ENCODE measurements around the gene VAMP3. TPM values are rescaled to one million over a fixed set of nuclear protein-coding genes. Genes with fewer than 3 reads are reported as not detected.
A peak's percentile ranks its signal among the peaks of the same experiment; 100 is the strongest.

Gene VAMP3
- total RNA-seq, 2 experiments from 2014 or later, result 31.6 to 34.9 TPM

- no peak overlapping the region for H2AFZ ChIP-seq (ENCODE audit: low read length)
- BruUV-seq (replicated peaks), result no TSS peak
- no peaks in the 10 kb centered on the region for H3K9me2 ChIP-seq (ENCODE audit: insufficient read depth, low read length)
- H3K4me2 ChIP-seq (ENCODE audit: low read length), result no peak overlapping the region
- H3K4me1 ChIP-seq (ENCODE audit: insufficient read depth, low read length, poor library complexity, severe bottlenecking), result no peaks in the 10 kb centered on the region
- CTCF ChIA-PET (ENCODE audit: unreplicated experiment), result interaction anchor here (0.8 to 3.2 kb wide), 2 partner anchors 70 to 85 kb away, joined by 3 to 33 read pairs; no protein-coding TSS in a partner anchor
- POLR2A ChIA-PET, result interaction anchor here (0.5 to 0.9 kb wide), 3 partner anchors 14 to 118 kb away, joined by 3 read pairs; no protein-coding TSS in a partner anchor
- no peaks in the 10 kb centered on the region for H3K36me3 ChIP-seq (ENCODE audit: insufficient read depth, low read length)
- intact Hi-C loops (cut with micrococcal nuclease; ENCODE audit: unreplicated experiment), result loop anchor here (1.0 kb wide), 1 partner anchor 86 kb away; no protein-coding TSS in a partner anchor
- TF ChIP-seq, protein P1, sequence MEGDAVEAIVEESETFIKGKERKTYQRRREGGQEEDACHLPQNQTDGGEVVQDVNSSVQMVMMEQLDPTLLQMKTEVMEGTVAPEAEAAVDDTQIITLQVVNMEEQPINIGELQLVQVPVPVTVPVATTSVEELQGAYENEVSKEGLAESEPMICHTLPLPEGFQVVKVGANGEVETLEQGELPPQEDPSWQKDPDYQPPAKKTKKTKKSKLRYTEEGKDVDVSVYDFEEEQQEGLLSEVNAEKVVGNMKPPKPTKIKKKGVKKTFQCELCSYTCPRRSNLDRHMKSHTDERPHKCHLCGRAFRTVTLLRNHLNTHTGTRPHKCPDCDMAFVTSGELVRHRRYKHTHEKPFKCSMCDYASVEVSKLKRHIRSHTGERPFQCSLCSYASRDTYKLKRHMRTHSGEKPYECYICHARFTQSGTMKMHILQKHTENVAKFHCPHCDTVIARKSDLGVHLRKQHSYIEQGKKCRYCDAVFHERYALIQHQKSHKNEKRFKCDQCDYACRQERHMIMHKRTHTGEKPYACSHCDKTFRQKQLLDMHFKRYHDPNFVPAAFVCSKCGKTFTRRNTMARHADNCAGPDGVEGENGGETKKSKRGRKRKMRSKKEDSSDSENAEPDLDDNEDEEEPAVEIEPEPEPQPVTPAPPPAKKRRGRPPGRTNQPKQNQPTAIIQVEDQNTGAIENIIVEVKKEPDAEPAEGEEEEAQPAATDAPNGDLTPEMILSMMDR (conservative IDR thresholded peaks at IDR 0.05; ENCODE audit: low read length), result no peak
- no peak for TF ChIP-seq EZH2phosphoT487 (IDR thresholded peaks at IDR 0.05; ENCODE audit: borderline replicate concordance, low read depth, low read length)
- DNase-seq (ENCODE audit: low spot score), result no peak
- H3K4me3 ChIP-seq (ENCODE audit: low read depth, low read length, poor library complexity, severe bottlenecking), result no peak overlapping the region
- no peaks in the 10 kb centered on the region for H3K9me3 ChIP-seq (ENCODE audit: low read length)
- H4K20me1 ChIP-seq (ENCODE audit: insufficient read depth, low read length), result no peaks in the 10 kb centered on the region
- H3K27ac ChIP-seq (ENCODE audit: low read depth, low read length, poor library complexity, severe bottlenecking), result no peak overlapping the region
- no peaks in the 10 kb centered on the region for H3K79me2 ChIP-seq (ENCODE audit: insufficient read depth, low read depth, low read length)
Measured at GRCh38 chr1:7753641-7754040, 17.5 kb upstream of the VAMP3 start.

DNA sequence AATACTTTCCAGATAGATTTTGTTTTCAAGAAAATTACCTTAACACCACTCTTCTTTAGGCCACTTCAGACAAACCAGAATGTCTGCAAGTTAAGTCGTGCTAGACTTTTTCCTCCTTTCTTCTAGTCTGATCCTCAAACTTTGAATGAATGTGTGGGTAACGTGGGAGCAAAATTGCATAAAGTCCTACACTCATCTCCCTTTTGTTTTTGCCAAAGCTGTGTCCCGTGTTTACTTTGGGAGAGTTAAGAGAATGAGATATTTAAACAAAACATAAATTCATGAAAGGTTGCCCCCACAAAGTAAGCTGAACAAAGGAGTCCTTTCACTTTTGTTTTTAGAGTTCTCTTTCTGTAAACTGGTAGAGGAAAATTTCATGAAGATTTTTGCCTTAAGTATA is 16.9 kb upstream of the VAMP3 start:
- no peak overlapping the region for H3K27ac ChIP-seq (ENCODE audit: low read depth, low read length, poor library complexity, severe bottlenecking)
- no peak for DNase-seq (ENCODE audit: low spot score)
- BruUV-seq (replicated peaks), result no TSS peak
- H3K9me3 ChIP-seq (ENCODE audit: low read length), result no peaks in the 10 kb centered on the region
- no peaks in the 10 kb centered on the region for H3K36me3 ChIP-seq (ENCODE audit: insufficient read depth, low read length)
- no peak overlapping the region for H2AFZ ChIP-seq (ENCODE audit: low read length)
- no peak overlapping the region for H3K4me3 ChIP-seq (ENCODE audit: low read depth, low read length, poor library complexity, severe bottlenecking)
- H4K20me1 ChIP-seq (ENCODE audit: insufficient read depth, low read length), result no peaks in the 10 kb centered on the region
- H3K4me2 ChIP-seq (ENCODE audit: low read length), result no peak overlapping the region
- H3K9me2 ChIP-seq (ENCODE audit: insufficient read depth, low read length), result no peaks in the 10 kb centered on the region
- POLR2A ChIA-PET, result no interaction called here
- CTCF ChIA-PET (ENCODE audit: unreplicated experiment), result interaction anchor here (3.2 kb wide), 1 partner anchor 86 kb away, joined by 33 read pairs; no protein-coding TSS in a partner anchor
- H3K4me1 ChIP-seq (ENCODE audit: insufficient read depth, low read length, poor library complexity, severe bottlenecking), result no peaks in the 10 kb centered on the region
- intact Hi-C loops (cut with micrococcal nuclease; ENCODE audit: unreplicated experiment), result no loop called here
- H3K79me2 ChIP-seq (ENCODE audit: insufficient read depth, low read depth, low read length), result no peaks in the 10 kb centered on the region
- no peak for TF ChIP-seq EZH2phosphoT487 (IDR thresholded peaks at IDR 0.05; ENCODE audit: borderline replicate concordance, low read depth, low read length)
- TF ChIP-seq, protein P1 (conservative IDR thresholded peaks at IDR 0.05; ENCODE audit: low read length), result no peak

GRCh38 chr1:7755448-7755847 is 15.6 kb upstream of the VAMP3 start:
- Histone ChIP-seq H3K9me3 (ENCODE audit: low read length) (no peaks in the 10 kb centered on the region), H4K20me1 (ENCODE audit: insufficient read depth, low read length) (no peaks in the 10 kb centered on the region), H3K9me2 (ENCODE audit: insufficient read depth, low read length) (no peaks in the 10 kb centered on the region), H3K4me1 (ENCODE audit: insufficient read depth, low read length, poor library complexity, severe bottlenecking) (no peaks in the 10 kb centered on the region), H3K79me2 (ENCODE audit: insufficient read depth, low read depth, low read length) (no peaks in the 10 kb centered on the region), H3K4me3 (ENCODE audit: low read depth, low read length, poor library complexity, severe bottlenecking) (no peak overlapping the region), H3K27ac (ENCODE audit: low read depth, low read length, poor library complexity, severe bottlenecking) (no peak overlapping the region), H3K36me3 (ENCODE audit: insufficient read depth, low read length) (no peaks in the 10 kb centered on the region), H3K4me2 (ENCODE audit: low read length) (no peak overlapping the region), H2AFZ (ENCODE audit: low read length) (no peak overlapping the region)
- TF ChIP-seq, protein P1 (conservative IDR thresholded peaks at IDR 0.05; ENCODE audit: low read length), result peak; percentile 57; the same call in 1 of the 2 replicates
- TF ChIP-seq EZH2phosphoT487 (IDR thresholded peaks at IDR 0.05; ENCODE audit: borderline replicate concordance, low read depth, low read length), result no peak
- BruUV-seq (replicated peaks), result no TSS peak
- POLR2A ChIA-PET, result interaction anchor here (0.7 kb wide), 1 partner anchor 366 kb away, joined by 3 read pairs; no protein-coding TSS in a partner anchor
- DNase-seq (ENCODE audit: low spot score), result peak; percentile 16
- CTCF ChIA-PET (ENCODE audit: unreplicated experiment), result interaction anchor here (0.6 to 1.1 kb wide), 2 partner anchors 86 to 859 kb away, joined by 5 to 7 read pairs; no protein-coding TSS in a partner anchor
- intact Hi-C loops (cut with micrococcal nuclease; ENCODE audit: unreplicated experiment), result no loop called here
